HepG2 (cell line): Measurements from ENCODE around the gene ALDH3A1. TPM values are rescaled to one million over a fixed set of nuclear protein-coding genes. Genes with fewer than 3 reads are reported as not detected.
A peak's percentile ranks its signal among the peaks of the same experiment; 100 is the strongest.

ENCODE experiments used
- ATAC-seq: fragments of 200-7000 bp; cut with Tn5 transposase; 3 replicates; pipeline ENCODE4 v1.9.1; 2020; ENCODE audit warnings: mild to moderate bottlenecking, moderate library complexity
- BruUV-seq: library from RNA; stranded (reverse); fragments of 400-500 nt; replicated peaks from 2 replicates; lab custom pipeline; 2021; lab: Mats Ljungman, UMichigan
- CTCF ChIA-PET: fragments of 300-600 bp; formaldehyde crosslinking; extraction: SDS; loops from one replicate; lab custom pipeline; 2021; ENCODE audit warnings: low total read pairs, inconsistent platforms, low intra/inter-chr PET ratio; lab: Yijun Ruan, JAX
- POLR2A ChIA-PET: fragments of 350-600 bp; sonication (Branson Sonifier 250); formaldehyde crosslinking; loops from one replicate; lab custom pipeline; 2020; ENCODE audit warnings: antibody characterized with exemption, inconsistent platforms; lab: Yijun Ruan, JAX
- DNase-seq: peaks from one replicate; pipeline ENCODE4 v3.0.0-alpha.2; 2015; ENCODE audit warnings: low spot score
- FAIRE-seq: peaks from 3 replicates; lab custom pipeline; 2011; peaks lifted over from hg19 to GRCh38; lab: Jason Lieb, UNC
- H2AFZ ChIP-seq: one replicate; pipeline ENCODE4 v1.6.1; 2011; ENCODE audit warnings: low read length, inconsistent platforms
- H3K27ac ChIP-seq: fragments of 300-600 bp; 3 replicates; pipeline ENCODE4 v1.8.0; 2011; ENCODE audit warnings: mixed run types, mild to moderate bottlenecking, mixed read lengths, low read length, inconsistent platforms; ENCODE audit not compliant: insufficient read depth; ENCODE audit errors: extremely low read length
- H3K27me3 ChIP-seq, 2 experiments: fragments of 200-600 bp in 1 of 2; 2 replicates in 1 of 2; 3 replicates in 1 of 2; pipeline versions ENCODE4 v1.6.0 to v1.8.0; 2011; ENCODE audit warnings: low read length in 2 of 2, mild to moderate bottlenecking in 2 of 2, moderate library complexity in 2 of 2, inconsistent platforms in 1 of 2; ENCODE audit not compliant: insufficient read depth in 2 of 2, control insufficient read depth in 1 of 2
- H3K36me3 ChIP-seq, 2 experiments: fragments of 200-600 bp in 1 of 2; replicated peaks in 1 of 2; 2 replicates in 1 of 2; 3 replicates in 1 of 2; pipeline versions ENCODE4 v1.5.1 to v1.8.0; 2011; ENCODE audit warnings: low read length in 2 of 2, inconsistent platforms in 1 of 2; ENCODE audit not compliant: insufficient read depth in 2 of 2, control insufficient read depth in 1 of 2
- H3K4me1 ChIP-seq: 2 replicates; pipeline ENCODE4 v1.5.1; 2012; ENCODE audit warnings: low read length, inconsistent platforms; ENCODE audit not compliant: insufficient read depth
- H3K4me2 ChIP-seq: 2 replicates; pipeline ENCODE4 v1.6.0; 2011; ENCODE audit warnings: low read depth, low read length, inconsistent platforms
- H3K4me3 ChIP-seq, 3 experiments: fragments of 200-600 bp in 1 of 3; sonication (generic), shearing (Covaris generic) in 1 of 3; replicated peaks in 1 of 3; 2 replicates each; pipeline ENCODE4 v1.5.1; 2011 to 2016; ENCODE audit warnings: low read length in 3 of 3, inconsistent platforms in 2 of 3, low read depth in 2 of 3, mild to moderate bottlenecking in 2 of 3, control low read depth in 1 of 3, mixed read lengths in 1 of 3; ENCODE audit not compliant: insufficient read depth in 1 of 3
- H3K79me2 ChIP-seq: one replicate; pipeline ENCODE4 v1.6.1; 2011; ENCODE audit warnings: low read length, inconsistent platforms; ENCODE audit not compliant: insufficient read depth
- H3K9ac ChIP-seq: 2 replicates; pipeline ENCODE4 v1.6.0; 2011; ENCODE audit warnings: mild to moderate bottlenecking, low read depth, low read length, inconsistent platforms; ENCODE audit not compliant: insufficient read depth
- H3K9me3 ChIP-seq: 2 replicates; pipeline ENCODE4 v1.5.1; 2012; ENCODE audit warnings: mild to moderate bottlenecking, low read length
- H4K20me1 ChIP-seq: 2 replicates; pipeline ENCODE4 v1.6.0; 2011; ENCODE audit warnings: inconsistent platforms, mild to moderate bottlenecking, low read length, moderate library complexity; ENCODE audit not compliant: insufficient read depth
- BORCS8-MEF2B ChIP-seq: sonication (generic); formaldehyde crosslinking; IDR thresholded peaks from 2 replicates; pipeline ENCODE4 v1.8.0; 2022; ENCODE audit warnings: mild to moderate bottlenecking, missing genetic modification reagents
- CC2D1A ChIP-seq: sonication (generic); formaldehyde crosslinking; IDR thresholded peaks from 2 replicates; pipeline ENCODE4 v1.8.1; 2023; ENCODE audit warnings: mild to moderate bottlenecking, missing genetic modification reagents
- LCORL ChIP-seq, 2 experiments: fragments of 450-650 bp in 1 of 2; sonication (generic) in 1 of 2; formaldehyde crosslinking in 1 of 2; IDR thresholded peaks; 2 replicates each; pipeline versions ENCODE4 v1.5.0 to v1.6.1; 2017 to 2020; ENCODE audit warnings: antibody characterized with exemption in 1 of 2, missing genetic modification reagents in 1 of 2
- MAZ ChIP-seq, 2 experiments: sonication (generic) in 1 of 2; formaldehyde crosslinking in 1 of 2; IDR thresholded peaks; 2 replicates each; pipeline versions ENCODE4 v1.5.0 to v1.6.1; 2012 to 2020; ENCODE audit warnings: low read depth in 2 of 2, mild to moderate bottlenecking in 2 of 2, borderline replicate concordance in 1 of 2, improper control_type of control experiment in 1 of 2, low read length in 1 of 2, missing genetic modification reagents in 1 of 2, moderate library complexity in 1 of 2
- MZF1 ChIP-seq: sonication (generic); formaldehyde crosslinking; IDR thresholded peaks from 2 replicates; pipeline ENCODE4 v1.8.1; 2023; ENCODE audit warnings: mild to moderate bottlenecking, missing genetic modification reagents, borderline replicate concordance
- NFATC3 ChIP-seq: sonication (generic); formaldehyde crosslinking; IDR thresholded peaks from 2 replicates; pipeline ENCODE4 v1.5.1; 2020; ENCODE audit warnings: mild to moderate bottlenecking, missing genetic modification reagents
- NFKB2 ChIP-seq: sonication (generic); formaldehyde crosslinking; IDR thresholded peaks from 2 replicates; pipeline ENCODE4 v1.4.0; 2020; ENCODE audit warnings: missing genetic modification reagents, borderline replicate concordance
- NFYB ChIP-seq: sonication (generic); formaldehyde crosslinking; IDR thresholded peaks from 2 replicates; pipeline ENCODE4 v1.4.0; 2020; ENCODE audit warnings: missing genetic modification reagents
- NR2F6 ChIP-seq, 2 experiments: IDR thresholded peaks; 2 replicates each; pipeline ENCODE4 v1.6.1; 2016; ENCODE audit warnings: antibody characterized with exemption in 1 of 2, mild to moderate bottlenecking in 1 of 2
- PLRG1 ChIP-seq: fragments of 450-650 bp; conservative IDR thresholded peaks from 2 replicates; pipeline ENCODE4 v1.6.1; 2016
- TBX2 ChIP-seq: sonication (generic); formaldehyde crosslinking; IDR thresholded peaks from 2 replicates; pipeline ENCODE4 v1.5.0; 2020; ENCODE audit warnings: missing genetic modification reagents, mild to moderate bottlenecking, borderline replicate concordance
- ZBTB8A ChIP-seq: sonication (generic); formaldehyde crosslinking; IDR thresholded peaks from 2 replicates; pipeline ENCODE4 v1.4.0; 2020; ENCODE audit warnings: mild to moderate bottlenecking, low read depth, missing genetic modification reagents, borderline replicate concordance
- ZFX ChIP-seq: sonication (generic); formaldehyde crosslinking; IDR thresholded peaks from 2 replicates; pipeline ENCODE4 v1.4.0; 2020; ENCODE audit warnings: mild to moderate bottlenecking, low read depth, missing genetic modification reagents, moderate library complexity
- ZNF547 ChIP-seq: sonication (generic); formaldehyde crosslinking; IDR thresholded peaks from 2 replicates; pipeline ENCODE4 v1.5.1; 2020; ENCODE audit warnings: mild to moderate bottlenecking, missing genetic modification reagents
- ZNF792 ChIP-seq: IDR thresholded peaks from 2 replicates; pipeline ENCODE4 v1.6.1; 2016
- ZSCAN31 ChIP-seq: sonication (generic); formaldehyde crosslinking; IDR thresholded peaks from 2 replicates; pipeline ENCODE4 v1.5.0; 2020; ENCODE audit warnings: low read depth, mild to moderate bottlenecking, missing genetic modification reagents
- WGBS: methylation state at CpG from one replicate; pipeline ENCODE4 v1.1.6; 2017; ENCODE audit warnings: low lambda C conversion rate; 5-methylcytosine and 5-hydroxymethylcytosine counted together
- in situ Hi-C: cut with HindIII; loops from 2 replicates; pipeline ENCODE4 v1.10.0; 2017; ENCODE audit warnings: low pct_unique_long_range_greater_than_20kb; ENCODE audit not compliant: extremely low pct_ligation_motif_present
- intact Hi-C: fragments of 100-400 bp; cut with micrococcal nuclease; formaldehyde crosslinking; loops from one replicate; pipeline ENCODE4 v1.10.0; 2022; ENCODE audit not compliant: unreplicated experiment
- polyA plus RNA-seq, 8 experiments: library from polyadenylated mRNA; depleted of rRNA in 3 of 8; stranded (reverse) in 7 of 8; unstranded in 1 of 8; fragments of >200 nt; fragmentation: Illumina TruSeq in 4 of 8; extraction: Trizol in 4 of 8; gene quantifications; 2 replicates each; pipeline versions ENCODE4 v1.2.1 to v1.2.3, GENCODE V29; 2011 to 2016; ENCODE audit warnings: low read depth in 4 of 8, missing spikeins in 1 of 8, mixed read lengths in 1 of 8; ENCODE audit not compliant: insufficient read depth in 1 of 8
- total RNA-seq, 5 experiments: library from RNA; depleted of rRNA; stranded (reverse); fragments of >200 nt; fragmentation: Illumina TruSeq; extraction: Trizol; gene quantifications; 2 replicates each; pipeline ENCODE4 v1.2.3, GENCODE V29; 2016; ENCODE audit warnings: low read depth in 1 of 5
- TF ChIP-seq, protein P1 (sequence below): sonication (generic); IDR thresholded peaks from 2 replicates; pipeline ENCODE4 v1.6.1; 2016; ENCODE audit warnings: low read depth, borderline replicate concordance
- TF ChIP-seq, protein P2 (sequence below): sonication (generic); formaldehyde crosslinking; IDR thresholded peaks from 2 replicates; pipeline ENCODE4 v1.5.1; 2020; ENCODE audit warnings: mild to moderate bottlenecking, missing genetic modification reagents, moderate library complexity
- TF ChIP-seq, protein P3 (sequence below): IDR thresholded peaks from 2 replicates; pipeline ENCODE4 v1.6.1; 2012; ENCODE audit warnings: inconsistent platforms

ALDH3A1 gene
- total and polyA plus RNA-seq, 2 of the 13 experiments (the other 11 are each of a cell fraction or from before 2014, with no cell fraction given), result 0.07 to 0.62 TPM

DNA sequence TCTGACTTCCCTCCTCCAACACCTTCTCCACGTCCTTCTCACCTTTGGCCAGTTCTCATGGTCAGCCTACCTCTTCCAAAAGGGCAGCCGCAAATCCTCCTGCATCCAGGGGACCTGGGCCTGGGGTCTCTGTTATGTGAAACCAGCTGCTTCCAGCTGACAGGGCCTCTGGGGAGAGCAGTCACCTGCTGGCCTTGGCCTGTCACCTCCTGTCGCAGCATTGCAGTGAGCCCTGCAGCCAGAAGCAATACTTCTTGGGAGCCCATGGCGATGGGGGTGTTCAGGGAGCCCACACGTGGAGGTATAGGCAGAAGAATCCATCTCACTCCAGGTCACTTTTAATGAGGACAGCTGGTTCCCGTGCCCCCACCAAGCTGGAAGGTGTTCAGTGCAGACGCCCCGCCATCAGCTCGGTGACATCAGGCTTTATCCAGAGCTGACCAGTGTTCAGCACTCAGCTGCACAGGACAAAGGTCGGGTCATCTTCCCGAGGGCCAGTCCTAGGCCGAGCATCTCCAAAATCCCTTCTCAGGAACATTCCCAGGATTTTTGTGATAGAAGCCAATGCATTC is 30.0 kb downstream of the ALDH3A1 start:
- Histone ChIP-seq H2AFZ (no peak overlapping the region), H3K9ac (no peak overlapping the region), H3K4me2 (peak overlapping the region; percentile 49), H4K20me1 (no peaks in the 10 kb centered on the region), H3K27me3 (peaks cover 0 to 4% of the 10 kb centered on the region in 2 experiments; a peak in 2 of 5 replicates), H3K4me1 (peaks cover 71% of the 10 kb centered on the region), H3K27ac (no peak overlapping the region), H3K79me2 (no peaks in the 10 kb centered on the region), H3K9me3 (no peaks in the 10 kb centered on the region), H3K4me3 (peak overlapping the region in 1 of 3 experiments; percentile 10; a peak in 1 of 6 replicates), H3K36me3 (no peaks in the 10 kb centered on the region)
- BruUV-seq, result no TSS peak
- ChIA-PET CTCF (interaction anchor here (1.3 kb wide), 1 partner anchor 204 kb away, joined by 4 read pairs; no protein-coding TSS in a partner anchor), POLR2A (interaction anchor here (1.0 to 2.6 kb wide), 10 partner anchors 10 to 186 kb away, joined by 3 to 17 read pairs (median 4); partner anchors contain the start of genes ALDH3A2 and SLC47A1)
- intact Hi-C loops, result loop anchor here (1.0 to 5.0 kb wide), 3 partner anchors 44 to 204 kb away; no protein-coding TSS in a partner anchor
- DNase-seq (no peak), FAIRE-seq (no peak), ATAC-seq (peak; percentile 38)
- 20% methylated on average over 4 of the region's 12 CpGs for WGBS
- in situ Hi-C loops, result loop anchor here (25.0 kb wide), 1 partner anchor 206 kb away; no protein-coding TSS in a partner anchor
- TF ChIP-seq NR2F6 (IDR thresholded peaks at IDR 0.05) (0 out of 2 replicates have a peak, but pooled peaks have one; percentile 7), NR2F6 (CRISPR knock-in tag; IDR thresholded peaks at IDR 0.05) (no peak), ZSCAN31 (CRISPR knock-in tag) (0 out of 2 replicates have a peak, but pooled peaks have one; percentile 32), BORCS8-MEF2B (CRISPR knock-in tag) (no peak), ZNF792 (CRISPR knock-in tag) (no peak), MAZ (IDR thresholded peaks at IDR 0.05; ENCODE audit: borderline replicate concordance, low read depth, low read length) (no peak), MAZ (CRISPR knock-in tag; IDR thresholded peaks at IDR 0.05; ENCODE audit: low read depth) (0 out of 2 replicates have a peak, but pooled peaks have one; percentile 26), TBX2 (CRISPR knock-in tag) (peak; percentile 56), ZNF547 (CRISPR knock-in tag) (0 out of 2 replicates have a peak, but pooled peaks have one; percentile 61), NFKB2 (no peak), PLRG1 (no peak), LCORL (IDR thresholded peaks at IDR 0.05) (no peak), LCORL (CRISPR knock-in tag; IDR thresholded peaks at IDR 0.05) (0 out of 2 replicates have a peak, but pooled peaks have one; percentile 29), CC2D1A (CRISPR knock-in tag) (no peak), MZF1 (CRISPR knock-in tag) (no peak), NFATC3 (no peak), NFYB (no peak), ZFX (CRISPR knock-in tag) (peak; percentile 53; the same call in 1 of the 2 replicates), ZBTB8A (CRISPR knock-in tag) (no peak)
- TF ChIP-seq, protein P1, sequence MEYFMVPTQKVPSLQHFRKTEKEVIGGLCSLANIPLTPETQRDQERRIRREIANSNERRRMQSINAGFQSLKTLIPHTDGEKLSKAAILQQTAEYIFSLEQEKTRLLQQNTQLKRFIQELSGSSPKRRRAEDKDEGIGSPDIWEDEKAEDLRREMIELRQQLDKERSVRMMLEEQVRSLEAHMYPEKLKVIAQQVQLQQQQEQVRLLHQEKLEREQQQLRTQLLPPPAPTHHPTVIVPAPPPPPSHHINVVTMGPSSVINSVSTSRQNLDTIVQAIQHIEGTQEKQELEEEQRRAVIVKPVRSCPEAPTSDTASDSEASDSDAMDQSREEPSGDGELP, result peak; percentile 57; the same call in 1 of the 2 replicates
- TF ChIP-seq, protein P2, sequence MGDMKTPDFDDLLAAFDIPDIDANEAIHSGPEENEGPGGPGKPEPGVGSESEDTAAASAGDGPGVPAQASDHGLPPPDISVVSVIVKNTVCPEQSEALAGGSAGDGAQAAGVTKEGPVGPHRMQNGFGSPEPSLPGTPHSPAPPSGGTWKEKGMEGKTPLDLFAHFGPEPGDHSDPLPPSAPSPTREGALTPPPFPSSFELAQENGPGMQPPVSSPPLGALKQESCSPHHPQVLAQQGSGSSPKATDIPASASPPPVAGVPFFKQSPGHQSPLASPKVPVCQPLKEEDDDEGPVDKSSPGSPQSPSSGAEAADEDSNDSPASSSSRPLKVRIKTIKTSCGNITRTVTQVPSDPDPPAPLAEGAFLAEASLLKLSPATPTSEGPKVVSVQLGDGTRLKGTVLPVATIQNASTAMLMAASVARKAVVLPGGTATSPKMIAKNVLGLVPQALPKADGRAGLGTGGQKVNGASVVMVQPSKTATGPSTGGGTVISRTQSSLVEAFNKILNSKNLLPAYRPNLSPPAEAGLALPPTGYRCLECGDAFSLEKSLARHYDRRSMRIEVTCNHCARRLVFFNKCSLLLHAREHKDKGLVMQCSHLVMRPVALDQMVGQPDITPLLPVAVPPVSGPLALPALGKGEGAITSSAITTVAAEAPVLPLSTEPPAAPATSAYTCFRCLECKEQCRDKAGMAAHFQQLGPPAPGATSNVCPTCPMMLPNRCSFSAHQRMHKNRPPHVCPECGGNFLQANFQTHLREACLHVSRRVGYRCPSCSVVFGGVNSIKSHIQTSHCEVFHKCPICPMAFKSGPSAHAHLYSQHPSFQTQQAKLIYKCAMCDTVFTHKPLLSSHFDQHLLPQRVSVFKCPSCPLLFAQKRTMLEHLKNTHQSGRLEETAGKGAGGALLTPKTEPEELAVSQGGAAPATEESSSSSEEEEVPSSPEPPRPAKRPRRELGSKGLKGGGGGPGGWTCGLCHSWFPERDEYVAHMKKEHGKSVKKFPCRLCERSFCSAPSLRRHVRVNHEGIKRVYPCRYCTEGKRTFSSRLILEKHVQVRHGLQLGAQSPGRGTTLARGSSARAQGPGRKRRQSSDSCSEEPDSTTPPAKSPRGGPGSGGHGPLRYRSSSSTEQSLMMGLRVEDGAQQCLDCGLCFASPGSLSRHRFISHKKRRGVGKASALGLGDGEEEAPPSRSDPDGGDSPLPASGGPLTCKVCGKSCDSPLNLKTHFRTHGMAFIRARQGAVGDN (CRISPR knock-in tag), result peak; percentile 48
- TF ChIP-seq, protein P3, sequence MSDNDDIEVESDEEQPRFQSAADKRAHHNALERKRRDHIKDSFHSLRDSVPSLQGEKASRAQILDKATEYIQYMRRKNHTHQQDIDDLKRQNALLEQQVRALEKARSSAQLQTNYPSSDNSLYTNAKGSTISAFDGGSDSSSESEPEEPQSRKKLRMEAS, result 0 out of 2 replicates have a peak, but pooled peaks have one; percentile 12
